PC-3 (cell line): Measurements from ENCODE around the gene IPCEF1. TPM values are rescaled to one million over a fixed set of nuclear protein-coding genes. Genes with fewer than 3 reads are reported as not detected.

Experiments
- ATAC-seq: fragments of 200-7000 bp; cut with Tn5 transposase; 2 replicates; pipeline ENCODE4 v1.9.1; 2020; ENCODE audit warnings: mild to moderate bottlenecking, moderate library complexity
- BruUV-seq: library from RNA; stranded (reverse); fragments of 400-500 nt; replicated peaks from 2 replicates; lab custom pipeline; 2021; lab: Mats Ljungman, UMichigan
- CTCF ChIA-PET: fragments of 300-600 bp; sonication (Branson Sonifier 250); formaldehyde crosslinking; loops from one replicate; lab custom pipeline; 2022; ENCODE audit warnings: antibody characterized with exemption; lab: Charles Lee
- POLR2A ChIA-PET: fragments of 300-600 bp; sonication (Branson Sonifier 250); formaldehyde crosslinking; loops from one replicate; lab custom pipeline; 2022; ENCODE audit warnings: antibody characterized with exemption; ENCODE audit not compliant: unreplicated experiment; lab: Charles Lee
- DNase-seq: peaks from one replicate; pipeline ENCODE4 v3.0.0-alpha.2; 2015
- H2AFZ ChIP-seq: fragments of 300-600 bp; sonication (generic); 2 replicates; pipeline ENCODE4 v1.6.0; 2016; ENCODE audit warnings: antibody characterized with exemption, low read length
- H3F3A ChIP-seq: fragments of 300-600 bp; sonication (generic); one replicate; pipeline ENCODE4 v1.6.0; 2017; ENCODE audit warnings: antibody characterized with exemption, low read length, control low read depth, mild to moderate bottlenecking; ENCODE audit not compliant: unreplicated experiment
- H3K27ac ChIP-seq: fragments of 300-600 bp; sonication (generic); 2 replicates; pipeline ENCODE4 v1.5.1; 2016; ENCODE audit warnings: mild to moderate bottlenecking, low read length
- H3K27me3 ChIP-seq: fragments of 300-600 bp; sonication (generic); 2 replicates; pipeline ENCODE4 v1.6.1; 2016; ENCODE audit warnings: low read length, mixed read lengths
- H3K36me3 ChIP-seq: fragments of 300-600 bp; sonication (generic); 2 replicates; pipeline ENCODE4 v1.6.1; 2016; ENCODE audit warnings: low read depth, mixed run types, low read length, mixed read lengths
- H3K4me1 ChIP-seq: fragments of 300-600 bp; sonication (generic); 2 replicates; pipeline ENCODE4 v1.5.1; 2016; ENCODE audit warnings: low read length; ENCODE audit not compliant: insufficient read depth
- H3K4me2 ChIP-seq: fragments of 300-600 bp; sonication (generic); 2 replicates; pipeline ENCODE4 v1.6.0; 2016; ENCODE audit warnings: low read length
- H3K4me3 ChIP-seq: fragments of 300-600 bp; sonication (generic); 2 replicates; pipeline ENCODE4 v1.5.1; 2016; ENCODE audit warnings: mild to moderate bottlenecking, low read length, mixed read lengths
- H3K79me2 ChIP-seq: fragments of 300-600 bp; sonication (generic); 2 replicates; pipeline ENCODE4 v1.6.1; 2017; ENCODE audit warnings: low read length, mixed read lengths
- H3K9ac ChIP-seq: fragments of 300-600 bp; sonication (generic); 2 replicates; pipeline ENCODE4 v1.6.0; 2016; ENCODE audit warnings: mild to moderate bottlenecking, low read length
- H3K9me2 ChIP-seq: fragments of 300-600 bp; sonication (generic); replicated peaks from 2 replicates; pipeline ENCODE4 v1.6.1; 2016; ENCODE audit warnings: mixed run types, low read length, mixed read lengths
- H3K9me3 ChIP-seq: fragments of 300-600 bp; sonication (generic); 2 replicates; pipeline ENCODE4 v1.6.1; 2016; ENCODE audit warnings: low read length, mixed read lengths
- H4K20me1 ChIP-seq: fragments of 300-600 bp; sonication (generic); 2 replicates; pipeline ENCODE4 v1.6.1; 2016; ENCODE audit warnings: low read length, mixed read lengths
- EZH2 ChIP-seq: fragments of 300-600 bp; sonication (generic); IDR thresholded peaks from one replicate; pipeline ENCODE4 v1.6.1; 2017; ENCODE audit warnings: antibody characterized with exemption, mild to moderate bottlenecking, low read length; ENCODE audit not compliant: unreplicated experiment
- EZH2phosphoT487 ChIP-seq: fragments of 300-600 bp; sonication (generic); IDR thresholded peaks from 2 replicates; pipeline ENCODE4 v1.6.1; 2018; ENCODE audit warnings: mild to moderate bottlenecking, antibody characterized with exemption, low read length, borderline replicate concordance
- intact Hi-C: fragments of 100-400 bp; cut with micrococcal nuclease; formaldehyde crosslinking; loops from 2 replicates; pipeline ENCODE4 v1.9.0; 2023
- total RNA-seq: library from RNA; depleted of rRNA; stranded (reverse); fragments of >200 nt; gene quantifications from 2 replicates; pipeline ENCODE4 v1.2.3, GENCODE V29; 2014
- TF ChIP-seq, protein P1 (sequence below): fragments of 300-600 bp; sonication (generic); conservative IDR thresholded peaks from 2 replicates; pipeline ENCODE4 v1.5.1; 2017; ENCODE audit warnings: antibody characterized with exemption, low read depth, mild to moderate bottlenecking, low read length

IPCEF1 gene
- total RNA-seq, 1 experiment from 2014 or later: 0.29 TPM

DNA sequence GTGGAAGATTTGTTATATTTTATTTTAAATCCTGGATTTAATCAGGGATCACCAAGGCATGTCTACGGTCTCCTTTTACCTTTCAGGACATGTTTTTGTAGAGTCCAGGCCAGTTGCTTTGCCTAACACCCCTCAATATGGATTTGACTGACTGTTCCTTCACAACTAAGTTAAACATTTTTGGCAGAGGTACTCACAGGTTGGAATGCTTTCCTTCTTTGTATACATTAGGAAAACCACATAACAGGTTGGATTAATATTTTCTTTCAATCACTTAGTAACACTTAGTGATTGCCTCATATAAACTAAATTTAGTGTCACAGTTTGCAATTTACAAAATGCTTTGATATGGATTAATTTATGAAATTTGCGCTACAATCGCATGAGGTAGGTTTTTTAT is 64.5 kb downstream of the IPCEF1 start:
- no TSS peak for BruUV-seq
- Histone ChIP-seq H3K4me3 (0 out of 2 replicates have a peak overlapping the region, but pooled peaks have one; percentile 35), H3K27ac (peak overlapping the region; percentile 91), H3K36me3 (no peaks in the 10 kb centered on the region), H3K4me1 (peaks cover 40% of the 10 kb centered on the region), H3K9me3 (no peaks in the 10 kb centered on the region), H3F3A (peaks cover 9% of the 10 kb centered on the region), H3K4me2 (peak overlapping the region; percentile 81), H3K27me3 (no peaks in the 10 kb centered on the region), H2AFZ (no peak overlapping the region), H3K79me2 (no peaks in the 10 kb centered on the region), H3K9ac (peak overlapping the region; percentile 41), H4K20me1 (no peaks in the 10 kb centered on the region), H3K9me2 (no peaks in the 10 kb centered on the region)
- intact Hi-C loops: loop anchor here (1.0 kb wide), 1 partner anchor 78 kb away; no protein-coding TSS in a partner anchor
- peak; percentile 59 for DNase-seq
- TF ChIP-seq EZH2 (no peak), EZH2phosphoT487 (no peak)
- TF ChIP-seq, protein P1, sequence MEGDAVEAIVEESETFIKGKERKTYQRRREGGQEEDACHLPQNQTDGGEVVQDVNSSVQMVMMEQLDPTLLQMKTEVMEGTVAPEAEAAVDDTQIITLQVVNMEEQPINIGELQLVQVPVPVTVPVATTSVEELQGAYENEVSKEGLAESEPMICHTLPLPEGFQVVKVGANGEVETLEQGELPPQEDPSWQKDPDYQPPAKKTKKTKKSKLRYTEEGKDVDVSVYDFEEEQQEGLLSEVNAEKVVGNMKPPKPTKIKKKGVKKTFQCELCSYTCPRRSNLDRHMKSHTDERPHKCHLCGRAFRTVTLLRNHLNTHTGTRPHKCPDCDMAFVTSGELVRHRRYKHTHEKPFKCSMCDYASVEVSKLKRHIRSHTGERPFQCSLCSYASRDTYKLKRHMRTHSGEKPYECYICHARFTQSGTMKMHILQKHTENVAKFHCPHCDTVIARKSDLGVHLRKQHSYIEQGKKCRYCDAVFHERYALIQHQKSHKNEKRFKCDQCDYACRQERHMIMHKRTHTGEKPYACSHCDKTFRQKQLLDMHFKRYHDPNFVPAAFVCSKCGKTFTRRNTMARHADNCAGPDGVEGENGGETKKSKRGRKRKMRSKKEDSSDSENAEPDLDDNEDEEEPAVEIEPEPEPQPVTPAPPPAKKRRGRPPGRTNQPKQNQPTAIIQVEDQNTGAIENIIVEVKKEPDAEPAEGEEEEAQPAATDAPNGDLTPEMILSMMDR: no peak
- ChIA-PET POLR2A (no interaction called here), CTCF (interaction anchor here (0.6 kb wide), 1 partner anchor 15 kb away, joined by 3 read pairs; no protein-coding TSS in a partner anchor)
- peak; percentile 44 for ATAC-seq

DNA sequence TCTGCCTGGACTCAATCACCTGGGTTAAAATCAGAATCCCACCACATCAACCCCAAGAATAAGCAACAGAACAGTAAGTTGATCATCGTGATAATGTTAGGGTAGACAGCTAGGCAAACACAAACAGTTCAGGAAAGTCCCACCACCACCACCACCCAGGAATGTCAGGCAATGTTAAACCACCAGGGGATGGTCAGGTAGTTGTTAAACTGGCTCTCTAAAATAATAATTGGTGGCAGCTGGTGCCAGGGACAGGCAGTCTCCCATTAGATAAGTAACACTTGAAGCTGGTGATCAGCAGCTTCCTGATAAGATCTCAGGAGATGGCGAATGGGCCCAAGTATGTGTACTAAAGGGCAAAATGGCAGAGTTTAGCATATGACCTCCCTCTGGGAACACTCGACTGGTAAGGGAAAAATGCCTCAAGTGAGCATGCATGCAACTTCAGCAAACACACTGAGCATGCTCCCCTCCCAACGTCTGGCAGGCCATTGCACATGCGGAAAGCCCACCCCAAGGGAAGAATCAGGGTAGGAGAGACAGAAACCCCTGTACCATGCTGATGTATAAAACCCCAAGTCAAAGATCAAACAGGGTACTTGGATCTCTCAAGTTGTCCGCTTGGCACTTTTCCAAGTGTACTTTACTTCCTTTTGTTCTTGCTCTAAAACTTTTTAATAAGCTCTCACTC is 66.6 kb downstream of the IPCEF1 start:
- Histone ChIP-seq H3K27me3 (no peaks in the 10 kb centered on the region), H3K4me2 (no peak overlapping the region), H3K9ac (no peak overlapping the region), H3F3A (peaks cover 9% of the 10 kb centered on the region), H3K9me3 (no peaks in the 10 kb centered on the region), H3K36me3 (no peaks in the 10 kb centered on the region), H3K79me2 (no peaks in the 10 kb centered on the region), H3K9me2 (no peaks in the 10 kb centered on the region), H3K4me1 (peaks cover 40% of the 10 kb centered on the region), H2AFZ (no peak overlapping the region), H3K4me3 (no peak overlapping the region), H3K27ac (no peak overlapping the region), H4K20me1 (no peaks in the 10 kb centered on the region)
- TF ChIP-seq, protein P1: no peak
- TF ChIP-seq EZH2: no peak
- no peak for TF ChIP-seq EZH2phosphoT487
- ChIA-PET POLR2A (no interaction called here), CTCF (no interaction called here)
- no TSS peak for BruUV-seq
- peak; percentile 10 for DNase-seq
- ATAC-seq: no peak
- intact Hi-C loops: no loop called here

DNA sequence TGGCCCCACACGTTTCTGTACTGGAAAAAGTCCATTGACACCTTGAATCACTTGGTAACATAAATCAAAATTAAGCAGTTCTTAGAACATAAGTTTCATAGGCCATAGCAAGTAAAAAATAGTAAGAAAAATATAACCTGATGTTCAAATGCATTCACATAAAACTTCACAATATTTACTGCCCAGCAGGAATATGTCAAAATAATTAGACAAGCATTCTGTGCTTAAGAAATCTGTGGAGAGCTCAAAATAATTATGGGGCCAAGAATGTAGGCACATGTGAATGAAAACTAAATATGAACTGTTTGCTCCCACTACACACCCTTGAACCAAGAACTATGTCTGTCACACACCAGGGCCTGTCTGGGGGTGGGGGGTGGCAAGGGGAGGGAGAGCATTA is 70.8 kb downstream of the IPCEF1 start:
- Histone ChIP-seq H3F3A (no peaks in the 10 kb centered on the region), H3K4me1 (peaks cover 17% of the 10 kb centered on the region), H3K9ac (no peak overlapping the region), H3K36me3 (no peaks in the 10 kb centered on the region), H3K9me2 (no peaks in the 10 kb centered on the region), H3K27me3 (no peaks in the 10 kb centered on the region), H3K4me3 (no peak overlapping the region), H3K27ac (no peak overlapping the region), H3K4me2 (no peak overlapping the region), H2AFZ (no peak overlapping the region), H4K20me1 (no peaks in the 10 kb centered on the region), H3K79me2 (no peaks in the 10 kb centered on the region), H3K9me3 (no peaks in the 10 kb centered on the region)
- ATAC-seq (no peak), DNase-seq (no peak)
- CTCF ChIA-PET: no interaction called here
- TF ChIP-seq EZH2phosphoT487 (no peak), EZH2 (no peak)
- TF ChIP-seq, protein P1: no peak
- BruUV-seq: no TSS peak
- intact Hi-C loops: no loop called here
- POLR2A ChIA-PET: no interaction called here
